HepG2 (cell line): Measurements from ENCODE around the gene INPP5E. TPM values are rescaled to one million over a fixed set of nuclear protein-coding genes. Genes with fewer than 3 reads are reported as not detected.
A peak's percentile ranks its signal among the peaks of the same experiment; 100 is the strongest.

Source experiments
- BORCS8-MEF2B ChIP-seq: sonication (generic); formaldehyde crosslinking; IDR thresholded peaks from 2 replicates; pipeline ENCODE4 v1.8.0; 2022; ENCODE audit warnings: mild to moderate bottlenecking, missing genetic modification reagents
- IRF2 ChIP-seq: IDR thresholded peaks from 2 replicates; pipeline ENCODE4 v1.6.1; 2018; ENCODE audit warnings: missing genetic modification reagents, missing compliant biosample characterization
- MEIS2 ChIP-seq: sonication (generic); formaldehyde crosslinking; IDR thresholded peaks from 2 replicates; pipeline ENCODE4 v1.9.0; 2021; ENCODE audit warnings: mild to moderate bottlenecking, missing genetic modification reagents
- MTF2 ChIP-seq: sonication (generic); formaldehyde crosslinking; IDR thresholded peaks from 2 replicates; pipeline ENCODE4 v1.5.0; 2020; ENCODE audit warnings: missing genetic modification reagents, borderline replicate concordance
- SOX5 ChIP-seq: IDR thresholded peaks from 2 replicates; pipeline ENCODE4 v1.6.1; 2016; ENCODE audit warnings: borderline replicate concordance
- TMF1 ChIP-seq: sonication (generic); formaldehyde crosslinking; IDR thresholded peaks from 2 replicates; pipeline ENCODE4 v1.8.1; 2022; ENCODE audit warnings: low read depth, missing genetic modification reagents
- ZKSCAN8 ChIP-seq: IDR thresholded peaks from 2 replicates; pipeline ENCODE4 v1.6.1; 2016; ENCODE audit warnings: borderline replicate concordance, missing genetic modification reagents, missing compliant biosample characterization
- ZNF354B ChIP-seq: sonication (generic); formaldehyde crosslinking; IDR thresholded peaks from 2 replicates; pipeline ENCODE4 v1.8.0; 2022; ENCODE audit warnings: mild to moderate bottlenecking, missing genetic modification reagents
- ZNF441 ChIP-seq: sonication (generic); formaldehyde crosslinking; IDR thresholded peaks from 2 replicates; pipeline ENCODE4 v1.7.0; 2021; ENCODE audit warnings: missing genetic modification reagents, borderline replicate concordance
- ZNF777 ChIP-seq: sonication (generic); formaldehyde crosslinking; IDR thresholded peaks from 2 replicates; pipeline ENCODE4 v1.4.0; 2020; ENCODE audit warnings: missing genetic modification reagents
- ZNF891 ChIP-seq: sonication (generic); formaldehyde crosslinking; IDR thresholded peaks from 2 replicates; pipeline ENCODE4 v1.5.0; 2020; ENCODE audit warnings: mild to moderate bottlenecking, missing genetic modification reagents
- polyA plus RNA-seq, 8 experiments: library from polyadenylated mRNA; depleted of rRNA in 3 of 8; stranded (reverse) in 7 of 8; unstranded in 1 of 8; fragments of >200 nt; fragmentation: Illumina TruSeq in 4 of 8; extraction: Trizol in 4 of 8; gene quantifications; 2 replicates each; pipeline versions ENCODE4 v1.2.1 to v1.2.3, GENCODE V29; 2011 to 2016; ENCODE audit warnings: low read depth in 4 of 8, missing spikeins in 1 of 8, mixed read lengths in 1 of 8; ENCODE audit not compliant: insufficient read depth in 1 of 8
- total RNA-seq, 5 experiments: library from RNA; depleted of rRNA; stranded (reverse); fragments of >200 nt; fragmentation: Illumina TruSeq; extraction: Trizol; gene quantifications; 2 replicates each; pipeline ENCODE4 v1.2.3, GENCODE V29; 2016; ENCODE audit warnings: low read depth in 1 of 5
- TF ChIP-seq, protein P1 (sequence below): sonication (generic); formaldehyde crosslinking; IDR thresholded peaks from 2 replicates; pipeline ENCODE4 v1.9.0; 2021; ENCODE audit warnings: missing genetic modification reagents, borderline replicate concordance
- TF ChIP-seq, protein P2 (sequence below): sonication (generic); formaldehyde crosslinking; IDR thresholded peaks from 2 replicates; pipeline ENCODE4 v1.8.0; 2023; ENCODE audit warnings: mild to moderate bottlenecking, missing genetic modification reagents
- TF ChIP-seq, protein P3 (sequence below): IDR thresholded peaks from 2 replicates; pipeline ENCODE4 v1.6.1; 2016; ENCODE audit warnings: missing compliant biosample characterization, missing genetic modification reagents, borderline replicate concordance

The INPP5E gene
- total and polyA plus RNA-seq, 2 of the 13 experiments (the other 11 are each of a cell fraction or from before 2014, with no cell fraction given), result 5.5 TPM

DNA sequence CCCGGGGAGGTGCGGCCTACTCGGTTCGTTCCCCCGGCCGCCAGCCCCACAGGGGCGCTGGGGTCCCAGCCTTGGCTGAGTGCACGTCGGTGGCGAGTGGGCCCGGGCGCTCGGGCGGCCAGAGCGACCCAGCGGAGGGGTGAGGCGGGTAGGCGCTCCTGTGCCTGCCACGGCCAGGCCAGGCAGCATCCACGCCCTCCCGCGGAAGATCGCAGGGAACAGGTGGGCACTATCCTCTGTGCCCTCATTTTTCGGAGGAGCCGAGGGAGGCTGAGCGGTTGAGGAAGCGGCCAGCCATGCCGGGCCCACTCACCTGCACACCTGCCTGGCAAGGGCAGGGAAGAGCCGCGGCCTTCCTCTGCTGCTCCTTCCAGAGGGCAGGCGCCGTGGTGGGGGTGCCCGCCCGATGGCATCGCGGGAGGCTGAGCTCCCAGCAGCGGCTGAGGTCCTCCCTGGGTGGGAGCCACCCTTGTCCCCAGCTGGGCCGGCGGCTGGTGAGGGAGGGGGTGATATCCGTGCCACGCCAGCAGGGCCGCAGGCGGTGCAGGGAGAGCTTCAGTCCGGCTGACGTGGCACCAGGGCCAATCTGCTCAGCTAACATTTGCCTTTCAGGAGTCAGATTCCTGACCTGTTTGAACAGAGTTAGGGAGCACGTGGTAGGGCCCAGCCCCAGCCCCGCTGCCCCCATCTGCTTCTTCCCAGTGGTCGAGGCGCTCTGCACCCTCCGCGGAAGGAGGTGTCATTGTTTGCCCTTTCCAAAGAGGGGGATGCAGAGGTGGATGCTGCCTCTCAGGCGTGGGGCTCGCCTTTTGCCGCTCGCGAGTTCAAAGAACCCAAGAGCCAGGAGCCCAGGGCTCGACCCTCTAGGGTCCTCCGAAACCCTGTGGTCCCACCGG, 44.8 kb upstream of the INPP5E start (continued):
- peak; percentile 5; the same call in 1 of the 2 replicates for TF ChIP-seq ZNF891 (CRISPR knock-in tag)
- TF ChIP-seq, protein P1, sequence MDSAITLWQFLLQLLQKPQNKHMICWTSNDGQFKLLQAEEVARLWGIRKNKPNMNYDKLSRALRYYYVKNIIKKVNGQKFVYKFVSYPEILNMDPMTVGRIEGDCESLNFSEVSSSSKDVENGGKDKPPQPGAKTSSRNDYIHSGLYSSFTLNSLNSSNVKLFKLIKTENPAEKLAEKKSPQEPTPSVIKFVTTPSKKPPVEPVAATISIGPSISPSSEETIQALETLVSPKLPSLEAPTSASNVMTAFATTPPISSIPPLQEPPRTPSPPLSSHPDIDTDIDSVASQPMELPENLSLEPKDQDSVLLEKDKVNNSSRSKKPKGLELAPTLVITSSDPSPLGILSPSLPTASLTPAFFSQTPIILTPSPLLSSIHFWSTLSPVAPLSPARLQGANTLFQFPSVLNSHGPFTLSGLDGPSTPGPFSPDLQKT, result no peak
- TF ChIP-seq, protein P2, sequence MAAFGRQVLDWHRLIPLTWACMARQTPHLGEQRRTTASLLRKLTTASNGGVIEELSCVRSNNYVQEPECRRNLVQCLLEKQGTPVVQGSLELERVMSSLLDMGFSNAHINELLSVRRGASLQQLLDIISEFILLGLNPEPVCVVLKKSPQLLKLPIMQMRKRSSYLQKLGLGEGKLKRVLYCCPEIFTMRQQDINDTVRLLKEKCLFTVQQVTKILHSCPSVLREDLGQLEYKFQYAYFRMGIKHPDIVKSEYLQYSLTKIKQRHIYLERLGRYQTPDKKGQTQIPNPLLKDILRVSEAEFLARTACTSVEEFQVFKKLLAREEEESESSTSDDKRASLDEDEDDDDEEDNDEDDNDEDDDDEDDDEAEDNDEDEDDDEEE (CRISPR knock-in tag), result peak; percentile 45; the same call in 1 of the 2 replicates
- TF ChIP-seq ZNF354B (CRISPR knock-in tag), result 0 out of 2 replicates have a peak, but pooled peaks have one; percentile 33
- no peak for TF ChIP-seq IRF2 (CRISPR knock-in tag)
- TF ChIP-seq BORCS8-MEF2B (CRISPR knock-in tag), result 0 out of 2 replicates have a peak, but pooled peaks have one; percentile 14
- TF ChIP-seq MEIS2 (CRISPR knock-in tag), result peak; percentile 12; the same call in 1 of the 2 replicates
- no peak for TF ChIP-seq TMF1
- no peak for TF ChIP-seq ZNF441 (CRISPR knock-in tag)
- TF ChIP-seq SOX5, result peak; percentile 9; the same call in 1 of the 2 replicates
- TF ChIP-seq MTF2 (CRISPR knock-in tag), result 0 out of 2 replicates have a peak, but pooled peaks have one; percentile 16
- TF ChIP-seq, protein P3, sequence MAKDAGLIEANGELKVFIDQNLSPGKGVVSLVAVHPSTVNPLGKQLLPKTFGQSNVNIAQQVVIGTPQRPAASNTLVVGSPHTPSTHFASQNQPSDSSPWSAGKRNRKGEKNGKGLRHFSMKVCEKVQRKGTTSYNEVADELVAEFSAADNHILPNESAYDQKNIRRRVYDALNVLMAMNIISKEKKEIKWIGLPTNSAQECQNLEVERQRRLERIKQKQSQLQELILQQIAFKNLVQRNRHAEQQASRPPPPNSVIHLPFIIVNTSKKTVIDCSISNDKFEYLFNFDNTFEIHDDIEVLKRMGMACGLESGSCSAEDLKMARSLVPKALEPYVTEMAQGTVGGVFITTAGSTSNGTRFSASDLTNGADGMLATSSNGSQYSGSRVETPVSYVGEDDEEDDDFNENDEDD (CRISPR knock-in tag), result peak; percentile 61; the same call in 1 of the 2 replicates
- TF ChIP-seq ZNF777 (CRISPR knock-in tag), result no peak; the same call in 1 of the 2 replicates
- TF ChIP-seq ZKSCAN8 (CRISPR knock-in tag), result no peak
